ENCODE results near the gene MYOF. TPM values are rescaled to one million over a fixed set of nuclear protein-coding genes. Genes with fewer than 3 reads are reported as not detected.
A peak's percentile ranks its signal among the peaks of the same experiment; 100 is the strongest.

Gene MYOF
- total and polyA plus RNA-seq, 10 of the 15 experiments (the other 5 are each of a cell fraction or from before 2014, with no cell fraction given) = 0.02 to 0.59 (median 0.17) TPM

DNA sequence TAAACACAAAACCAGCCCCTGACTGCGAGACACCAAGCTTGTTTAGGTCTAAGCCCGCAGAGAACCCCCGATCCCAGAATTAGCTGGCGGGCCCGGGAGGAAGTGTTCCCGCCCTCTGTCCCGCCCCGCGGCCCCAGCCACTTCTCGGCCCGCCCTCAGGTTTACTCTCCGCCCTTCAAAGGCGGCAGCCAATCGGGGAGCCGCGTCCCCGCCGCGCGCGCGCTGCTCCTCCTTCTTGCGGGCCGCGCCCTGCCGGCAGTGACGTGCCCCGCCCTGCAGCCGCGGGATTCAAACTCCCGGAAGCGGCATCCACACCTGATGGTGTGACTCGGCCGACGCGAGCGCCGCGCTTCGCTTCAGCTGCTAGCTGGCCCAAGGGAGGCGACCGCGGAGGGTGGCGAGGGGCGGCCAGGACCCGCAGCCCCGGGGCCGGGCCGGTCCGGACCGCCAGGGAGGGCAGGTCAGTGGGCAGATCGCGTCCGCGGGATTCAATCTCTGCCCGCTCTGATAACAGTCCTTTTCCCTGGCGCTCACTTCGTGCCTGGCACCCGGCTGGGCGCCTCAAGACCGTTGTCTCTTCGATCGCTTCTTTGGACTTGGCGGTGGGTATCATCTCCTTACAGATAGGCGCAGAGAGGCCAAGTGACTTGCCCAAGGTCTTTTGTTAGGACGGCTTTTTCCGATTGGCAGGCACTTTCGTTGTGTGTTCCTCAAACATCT, 14.3 kb upstream of the MYOF start, which contains the start of gene CEP55 (continued):
- peak; percentile 83 for TF ChIP-seq GABPA (IDR thresholded peaks at IDR 0.05; ENCODE audit: low read depth)
- no peak for TF ChIP-seq CBX5 (IDR thresholded peaks at IDR 0.05; ENCODE audit: low read depth)
- TF ChIP-seq PML (IDR thresholded peaks at IDR 0.05; ENCODE audit: low read length) = no peak
- TF ChIP-seq ATF2 (IDR thresholded peaks at IDR 0.05; ENCODE audit: low read length) = no peak
- TF ChIP-seq, protein P1, sequence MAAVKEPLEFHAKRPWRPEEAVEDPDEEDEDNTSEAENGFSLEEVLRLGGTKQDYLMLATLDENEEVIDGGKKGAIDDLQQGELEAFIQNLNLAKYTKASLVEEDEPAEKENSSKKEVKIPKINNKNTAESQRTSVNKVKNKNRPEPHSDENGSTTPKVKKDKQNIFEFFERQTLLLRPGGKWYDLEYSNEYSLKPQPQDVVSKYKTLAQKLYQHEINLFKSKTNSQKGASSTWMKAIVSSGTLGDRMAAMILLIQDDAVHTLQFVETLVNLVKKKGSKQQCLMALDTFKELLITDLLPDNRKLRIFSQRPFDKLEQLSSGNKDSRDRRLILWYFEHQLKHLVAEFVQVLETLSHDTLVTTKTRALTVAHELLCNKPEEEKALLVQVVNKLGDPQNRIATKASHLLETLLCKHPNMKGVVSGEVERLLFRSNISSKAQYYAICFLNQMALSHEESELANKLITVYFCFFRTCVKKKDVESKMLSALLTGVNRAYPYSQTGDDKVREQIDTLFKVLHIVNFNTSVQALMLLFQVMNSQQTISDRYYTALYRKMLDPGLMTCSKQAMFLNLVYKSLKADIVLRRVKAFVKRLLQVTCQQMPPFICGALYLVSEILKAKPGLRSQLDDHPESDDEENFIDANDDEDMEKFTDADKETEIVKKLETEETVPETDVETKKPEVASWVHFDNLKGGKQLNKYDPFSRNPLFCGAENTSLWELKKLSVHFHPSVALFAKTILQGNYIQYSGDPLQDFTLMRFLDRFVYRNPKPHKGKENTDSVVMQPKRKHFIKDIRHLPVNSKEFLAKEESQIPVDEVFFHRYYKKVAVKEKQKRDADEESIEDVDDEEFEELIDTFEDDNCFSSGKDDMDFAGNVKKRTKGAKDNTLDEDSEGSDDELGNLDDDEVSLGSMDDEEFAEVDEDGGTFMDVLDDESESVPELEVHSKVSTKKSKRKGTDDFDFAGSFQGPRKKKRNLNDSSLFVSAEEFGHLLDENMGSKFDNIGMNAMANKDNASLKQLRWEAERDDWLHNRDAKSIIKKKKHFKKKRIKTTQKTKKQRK (IDR thresholded peaks at IDR 0.05; ENCODE audit: low read depth, low read length) = no peak
- TF ChIP-seq BHLHE40 (IDR thresholded peaks at IDR 0.05; ENCODE audit: borderline replicate concordance in 1 of 2, low read depth in 2 of 2, low read length in 1 of 2) = peak; percentile 5 to 58; a peak in 1 of 4 replicates
- TF ChIP-seq, protein P2, sequence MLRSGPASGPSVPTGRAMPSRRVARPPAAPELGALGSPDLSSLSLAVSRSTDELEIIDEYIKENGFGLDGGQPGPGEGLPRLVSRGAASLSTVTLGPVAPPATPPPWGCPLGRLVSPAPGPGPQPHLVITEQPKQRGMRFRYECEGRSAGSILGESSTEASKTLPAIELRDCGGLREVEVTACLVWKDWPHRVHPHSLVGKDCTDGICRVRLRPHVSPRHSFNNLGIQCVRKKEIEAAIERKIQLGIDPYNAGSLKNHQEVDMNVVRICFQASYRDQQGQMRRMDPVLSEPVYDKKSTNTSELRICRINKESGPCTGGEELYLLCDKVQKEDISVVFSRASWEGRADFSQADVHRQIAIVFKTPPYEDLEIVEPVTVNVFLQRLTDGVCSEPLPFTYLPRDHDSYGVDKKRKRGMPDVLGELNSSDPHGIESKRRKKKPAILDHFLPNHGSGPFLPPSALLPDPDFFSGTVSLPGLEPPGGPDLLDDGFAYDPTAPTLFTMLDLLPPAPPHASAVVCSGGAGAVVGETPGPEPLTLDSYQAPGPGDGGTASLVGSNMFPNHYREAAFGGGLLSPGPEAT (IDR thresholded peaks at IDR 0.05; ENCODE audit: low read depth) = 0 out of 2 replicates have a peak, but pooled peaks have one; percentile 25
- TF ChIP-seq, protein P3, sequence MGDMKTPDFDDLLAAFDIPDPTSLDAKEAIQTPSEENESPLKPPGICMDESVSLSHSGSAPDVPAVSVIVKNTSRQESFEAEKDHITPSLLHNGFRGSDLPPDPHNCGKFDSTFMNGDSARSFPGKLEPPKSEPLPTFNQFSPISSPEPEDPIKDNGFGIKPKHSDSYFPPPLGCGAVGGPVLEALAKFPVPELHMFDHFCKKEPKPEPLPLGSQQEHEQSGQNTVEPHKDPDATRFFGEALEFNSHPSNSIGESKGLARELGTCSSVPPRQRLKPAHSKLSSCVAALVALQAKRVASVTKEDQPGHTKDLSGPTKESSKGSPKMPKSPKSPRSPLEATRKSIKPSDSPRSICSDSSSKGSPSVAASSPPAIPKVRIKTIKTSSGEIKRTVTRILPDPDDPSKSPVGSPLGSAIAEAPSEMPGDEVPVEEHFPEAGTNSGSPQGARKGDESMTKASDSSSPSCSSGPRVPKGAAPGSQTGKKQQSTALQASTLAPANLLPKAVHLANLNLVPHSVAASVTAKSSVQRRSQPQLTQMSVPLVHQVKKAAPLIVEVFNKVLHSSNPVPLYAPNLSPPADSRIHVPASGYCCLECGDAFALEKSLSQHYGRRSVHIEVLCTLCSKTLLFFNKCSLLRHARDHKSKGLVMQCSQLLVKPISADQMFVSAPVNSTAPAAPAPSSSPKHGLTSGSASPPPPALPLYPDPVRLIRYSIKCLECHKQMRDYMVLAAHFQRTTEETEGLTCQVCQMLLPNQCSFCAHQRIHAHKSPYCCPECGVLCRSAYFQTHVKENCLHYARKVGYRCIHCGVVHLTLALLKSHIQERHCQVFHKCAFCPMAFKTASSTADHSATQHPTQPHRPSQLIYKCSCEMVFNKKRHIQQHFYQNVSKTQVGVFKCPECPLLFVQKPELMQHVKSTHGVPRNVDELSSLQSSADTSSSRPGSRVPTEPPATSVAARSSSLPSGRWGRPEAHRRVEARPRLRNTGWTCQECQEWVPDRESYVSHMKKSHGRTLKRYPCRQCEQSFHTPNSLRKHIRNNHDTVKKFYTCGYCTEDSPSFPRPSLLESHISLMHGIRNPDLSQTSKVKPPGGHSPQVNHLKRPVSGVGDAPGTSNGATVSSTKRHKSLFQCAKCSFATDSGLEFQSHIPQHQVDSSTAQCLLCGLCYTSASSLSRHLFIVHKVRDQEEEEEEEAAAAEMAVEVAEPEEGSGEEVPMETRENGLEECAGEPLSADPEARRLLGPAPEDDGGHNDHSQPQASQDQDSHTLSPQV (IDR thresholded peaks at IDR 0.05) = no peak
- no peak for TF ChIP-seq MEF2A (IDR thresholded peaks at IDR 0.05; ENCODE audit: insufficient read depth, low read depth, low read length)
- peak; percentile 100 for TF ChIP-seq NKRF (conservative IDR thresholded peaks at IDR 0.05)
- TF ChIP-seq FOXM1 (IDR thresholded peaks at IDR 0.05; ENCODE audit: low read depth, low read length) = peak; percentile 73
- TF ChIP-seq, protein P4, sequence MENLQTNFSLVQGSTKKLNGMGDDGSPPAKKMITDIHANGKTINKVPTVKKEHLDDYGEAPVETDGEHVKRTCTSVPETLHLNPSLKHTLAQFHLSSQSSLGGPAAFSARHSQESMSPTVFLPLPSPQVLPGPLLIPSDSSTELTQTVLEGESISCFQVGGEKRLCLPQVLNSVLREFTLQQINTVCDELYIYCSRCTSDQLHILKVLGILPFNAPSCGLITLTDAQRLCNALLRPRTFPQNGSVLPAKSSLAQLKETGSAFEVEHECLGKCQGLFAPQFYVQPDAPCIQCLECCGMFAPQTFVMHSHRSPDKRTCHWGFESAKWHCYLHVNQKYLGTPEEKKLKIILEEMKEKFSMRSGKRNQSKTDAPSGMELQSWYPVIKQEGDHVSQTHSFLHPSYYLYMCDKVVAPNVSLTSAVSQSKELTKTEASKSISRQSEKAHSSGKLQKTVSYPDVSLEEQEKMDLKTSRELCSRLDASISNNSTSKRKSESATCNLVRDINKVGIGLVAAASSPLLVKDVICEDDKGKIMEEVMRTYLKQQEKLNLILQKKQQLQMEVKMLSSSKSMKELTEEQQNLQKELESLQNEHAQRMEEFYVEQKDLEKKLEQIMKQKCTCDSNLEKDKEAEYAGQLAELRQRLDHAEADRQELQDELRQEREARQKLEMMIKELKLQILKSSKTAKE (IDR thresholded peaks at IDR 0.05; ENCODE audit: low read depth, poor library complexity, severe bottlenecking) = no peak
- TF ChIP-seq RUNX3 (IDR thresholded peaks at IDR 0.05; ENCODE audit: low read length) = no peak; the same call in 1 of the 2 replicates

Data from GM12878 (cell line).